ENCODE measurements around the gene RMI1. TPM values are rescaled to one million over a fixed set of nuclear protein-coding genes. Genes with fewer than 3 reads are reported as not detected.

The RMI1 gene
- total RNA-seq, 1 donor from 2014 or later: 6.7 TPM

DNA sequence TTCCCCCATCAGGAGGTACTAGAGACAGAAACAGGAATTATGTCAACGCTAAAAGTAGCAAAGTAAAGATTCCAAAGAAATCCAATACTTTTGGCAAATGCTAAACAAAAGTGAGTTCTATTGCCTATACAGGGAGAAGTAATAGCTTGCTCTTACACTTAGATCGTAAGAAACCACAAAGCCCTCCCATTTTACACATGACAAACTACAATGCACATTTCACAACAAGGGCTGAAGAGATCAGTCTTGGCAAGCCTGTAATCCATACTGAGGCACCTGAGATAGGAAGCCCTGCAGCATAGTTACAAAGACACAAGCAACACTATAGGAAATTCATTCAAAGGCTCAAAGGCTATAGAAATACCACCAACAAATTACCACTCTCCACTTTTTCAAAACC, 8.3 kb upstream of the RMI1 start:
- Histone ChIP-seq H3K27me3 (ENCODE audit: control insufficient read depth, insufficient read depth, low read length) (no peaks in the 10 kb centered on the region), H3K4me3 (ENCODE audit: low read depth, low read length) (no peak overlapping the region), H3K36me3 (ENCODE audit: control insufficient read depth, insufficient read depth, low read length) (peaks cover 2% of the 10 kb centered on the region)
- TF ChIP-seq, protein P1, sequence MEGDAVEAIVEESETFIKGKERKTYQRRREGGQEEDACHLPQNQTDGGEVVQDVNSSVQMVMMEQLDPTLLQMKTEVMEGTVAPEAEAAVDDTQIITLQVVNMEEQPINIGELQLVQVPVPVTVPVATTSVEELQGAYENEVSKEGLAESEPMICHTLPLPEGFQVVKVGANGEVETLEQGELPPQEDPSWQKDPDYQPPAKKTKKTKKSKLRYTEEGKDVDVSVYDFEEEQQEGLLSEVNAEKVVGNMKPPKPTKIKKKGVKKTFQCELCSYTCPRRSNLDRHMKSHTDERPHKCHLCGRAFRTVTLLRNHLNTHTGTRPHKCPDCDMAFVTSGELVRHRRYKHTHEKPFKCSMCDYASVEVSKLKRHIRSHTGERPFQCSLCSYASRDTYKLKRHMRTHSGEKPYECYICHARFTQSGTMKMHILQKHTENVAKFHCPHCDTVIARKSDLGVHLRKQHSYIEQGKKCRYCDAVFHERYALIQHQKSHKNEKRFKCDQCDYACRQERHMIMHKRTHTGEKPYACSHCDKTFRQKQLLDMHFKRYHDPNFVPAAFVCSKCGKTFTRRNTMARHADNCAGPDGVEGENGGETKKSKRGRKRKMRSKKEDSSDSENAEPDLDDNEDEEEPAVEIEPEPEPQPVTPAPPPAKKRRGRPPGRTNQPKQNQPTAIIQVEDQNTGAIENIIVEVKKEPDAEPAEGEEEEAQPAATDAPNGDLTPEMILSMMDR (IDR thresholded peaks at IDR 0.05; ENCODE audit: insufficient read depth, low read length, poor library complexity, severe bottlenecking): no peak
- no peak for DNase-seq (ENCODE audit: low read depth)

DNA sequence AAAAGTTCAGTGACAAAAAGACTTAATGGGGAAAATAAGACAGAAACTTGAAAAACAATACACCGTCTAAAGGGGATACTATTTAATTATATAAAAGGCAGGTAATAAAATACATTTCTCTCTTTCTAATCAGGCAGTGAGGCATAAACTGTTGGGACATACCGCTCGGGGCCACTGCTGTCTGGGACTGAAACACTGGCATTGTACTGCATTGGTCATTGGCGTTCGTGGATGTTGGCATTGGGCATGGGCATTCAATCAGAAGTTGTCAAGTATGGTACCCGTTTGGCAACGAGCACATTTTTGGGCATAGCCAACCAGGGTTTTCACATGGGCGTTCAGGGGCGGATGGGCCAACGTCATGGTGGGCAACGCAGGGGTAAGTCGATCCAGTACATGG, 5.3 kb upstream of the RMI1 start:
- H3K4me3 ChIP-seq (ENCODE audit: low read depth, low read length): no peak overlapping the region
- TF ChIP-seq, protein P1 (IDR thresholded peaks at IDR 0.05; ENCODE audit: insufficient read depth, low read length, poor library complexity, severe bottlenecking): no peak
- H3K27me3 ChIP-seq (ENCODE audit: control insufficient read depth, insufficient read depth, low read length): no peaks in the 10 kb centered on the region
- H3K36me3 ChIP-seq (ENCODE audit: control insufficient read depth, insufficient read depth, low read length): peaks cover 2% of the 10 kb centered on the region
- no peak for DNase-seq (ENCODE audit: low read depth)

DNA sequence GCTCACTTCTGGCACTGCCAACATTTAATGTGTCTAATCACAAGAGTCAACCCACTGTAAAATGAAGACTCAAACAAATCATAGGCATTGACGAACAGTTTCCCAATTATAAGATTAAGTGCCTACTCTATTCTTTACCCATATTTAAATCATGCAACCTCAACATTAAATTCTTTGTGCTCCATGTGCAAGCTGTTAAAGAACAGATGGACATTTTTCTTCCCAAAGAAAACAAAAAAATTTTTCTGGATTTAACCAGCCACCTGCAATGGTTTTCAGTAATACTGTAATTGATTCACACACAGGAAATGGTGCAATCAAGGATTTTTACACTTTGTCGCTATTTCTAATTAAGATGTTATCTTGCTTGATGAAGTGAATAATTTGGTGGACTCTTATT, 4.2 kb upstream of the RMI1 start:
- Histone ChIP-seq H3K4me3 (ENCODE audit: low read depth, low read length) (no peak overlapping the region), H3K36me3 (ENCODE audit: control insufficient read depth, insufficient read depth, low read length) (peaks cover 2% of the 10 kb centered on the region)

DNA sequence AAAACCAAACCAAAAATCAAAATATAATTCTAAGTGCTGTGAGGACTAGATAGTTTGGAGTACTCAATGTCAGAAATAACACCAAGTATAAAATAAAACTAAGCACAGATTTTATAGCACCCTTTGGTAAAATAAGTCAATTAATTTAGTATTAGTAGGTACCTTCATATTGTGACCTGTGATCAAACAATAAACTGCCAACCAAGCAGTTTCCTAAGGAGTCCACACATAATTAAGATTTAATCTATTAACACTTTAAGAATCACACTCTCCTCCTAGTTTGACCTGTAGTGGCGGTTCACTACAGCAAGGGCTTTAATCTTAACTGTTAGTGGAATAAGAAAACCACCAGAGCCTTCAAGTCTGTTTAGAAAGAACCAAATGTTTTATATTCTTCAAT, 3.4 kb upstream of the RMI1 start:
- Histone ChIP-seq H3K4me3 (ENCODE audit: low read depth, low read length) (peak overlapping the region; percentile 88), H3K27me3 (ENCODE audit: control insufficient read depth, insufficient read depth, low read length) (no peaks in the 10 kb centered on the region), H3K36me3 (ENCODE audit: control insufficient read depth, insufficient read depth, low read length) (peaks cover 2% of the 10 kb centered on the region)
- TF ChIP-seq, protein P1 (IDR thresholded peaks at IDR 0.05; ENCODE audit: insufficient read depth, low read length, poor library complexity, severe bottlenecking): no peak
- DNase-seq (ENCODE audit: low read depth): no peak

More for the DNA sequence above, 4.2 kb upstream of the RMI1 start:
- TF ChIP-seq, protein P1 (IDR thresholded peaks at IDR 0.05; ENCODE audit: insufficient read depth, low read length, poor library complexity, severe bottlenecking): no peak
- no peak for DNase-seq (ENCODE audit: low read depth)
- no peaks in the 10 kb centered on the region for H3K27me3 ChIP-seq (ENCODE audit: control insufficient read depth, insufficient read depth, low read length)

DNA sequence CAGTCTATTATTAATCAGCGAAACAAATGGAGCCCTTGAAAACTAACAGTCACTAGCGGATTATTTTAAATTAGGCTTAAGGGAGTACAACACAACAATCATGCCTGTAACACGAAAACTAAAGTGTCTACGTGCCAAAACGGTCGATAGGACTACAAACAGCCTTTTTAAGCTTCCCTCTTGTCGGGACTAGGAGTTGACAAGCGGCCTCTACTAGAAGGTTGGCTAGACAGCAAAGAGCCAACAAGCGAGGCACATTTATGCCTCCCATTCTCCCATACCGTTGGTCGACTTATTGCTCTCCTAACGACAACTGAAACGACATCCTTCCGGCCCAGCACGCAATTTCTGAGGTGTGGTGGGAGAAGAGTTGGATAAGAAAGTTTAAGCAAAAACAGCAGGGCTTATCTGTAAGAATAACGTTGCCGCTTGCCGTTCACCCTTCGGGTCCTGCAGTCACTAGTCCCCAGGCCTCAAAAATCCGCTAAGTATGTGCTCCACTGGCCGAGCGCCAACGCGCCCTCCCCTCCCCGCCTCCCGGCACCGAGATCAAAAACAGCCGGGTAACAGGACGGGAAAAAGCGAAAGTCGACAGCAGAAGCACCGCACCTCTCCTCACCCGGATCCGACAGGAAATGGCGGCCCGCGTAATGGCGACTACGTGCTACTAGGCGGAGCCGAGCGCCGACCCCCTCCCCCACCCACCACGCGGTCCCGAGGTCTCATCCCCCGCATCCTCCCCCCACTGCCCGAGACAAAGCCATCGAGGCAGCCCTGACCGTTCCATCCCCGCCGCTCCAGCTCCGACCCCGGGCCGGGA, 1.4 kb upstream of the RMI1 start:
- TF ChIP-seq, protein P1 (IDR thresholded peaks at IDR 0.05; ENCODE audit: insufficient read depth, low read length, poor library complexity, severe bottlenecking): no peak
- peaks cover 2% of the 10 kb centered on the region for H3K36me3 ChIP-seq (ENCODE audit: control insufficient read depth, insufficient read depth, low read length)
- DNase-seq (ENCODE audit: low read depth): no peak
- H3K27me3 ChIP-seq (ENCODE audit: control insufficient read depth, insufficient read depth, low read length): no peaks in the 10 kb centered on the region
- H3K4me3 ChIP-seq (ENCODE audit: low read depth, low read length): peak overlapping the region; percentile 88
